Measurements from ENCODE around the gene MAP3K12. TPM values are rescaled to one million over a fixed set of nuclear protein-coding genes. Genes with fewer than 3 reads are reported as not detected.

The MAP3K12 gene
- total RNA-seq, 2 donors from 2014 or later, result 18.2 to 20.4 TPM

DNA sequence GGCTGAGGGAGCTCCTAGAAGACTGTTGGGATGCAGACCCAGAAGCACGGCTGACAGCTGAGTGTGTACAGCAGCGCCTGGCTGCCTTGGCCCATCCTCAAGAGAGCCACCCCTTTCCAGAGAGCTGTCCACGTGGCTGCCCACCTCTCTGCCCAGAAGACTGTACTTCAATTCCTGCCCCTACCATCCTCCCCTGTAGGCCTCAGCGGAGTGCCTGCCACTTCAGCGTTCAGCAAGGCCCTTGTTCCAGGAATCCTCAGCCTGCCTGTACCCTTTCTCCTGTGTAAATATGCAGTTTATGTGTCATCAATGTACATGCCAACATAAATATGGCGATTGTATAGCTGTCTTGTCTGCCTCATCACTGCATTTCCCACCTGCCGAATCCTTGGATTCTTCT lies 68.1 kb downstream of the MAP3K12 start:
- Mint-ChIP-seq H3K4me3 (no peak overlapping the region), H3K27me3 (no peaks in the 10 kb centered on the region), H3K4me1 (peaks cover 12% of the 10 kb centered on the region), H3K27ac (no peak overlapping the region), H3K36me3 (ENCODE audit: low read depth) (no peaks in the 10 kb centered on the region), H3K9me3 (no peaks in the 10 kb centered on the region)
- ATAC-seq (replicated peaks), result no peak

DNA sequence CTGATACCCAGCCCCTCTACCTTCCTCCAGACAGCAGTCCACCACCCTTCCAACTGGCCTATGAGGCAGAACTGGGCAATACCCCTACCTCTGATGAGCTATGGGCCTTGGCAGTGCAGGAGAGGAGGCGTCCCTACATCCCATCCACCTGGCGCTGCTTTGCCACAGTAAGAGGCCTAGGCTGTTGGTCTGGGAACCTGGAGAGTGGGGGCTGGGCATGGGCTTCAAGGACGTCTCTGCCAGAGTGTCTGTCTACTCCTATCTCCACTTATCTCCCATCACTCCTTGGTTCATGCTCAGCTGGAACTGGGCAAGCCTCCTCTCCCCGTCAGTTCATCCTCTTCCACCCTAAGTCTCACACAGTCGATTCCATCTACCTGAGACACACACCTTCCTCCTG lies 69.1 kb downstream of the MAP3K12 start:
- no peaks in the 10 kb centered on the region for H3K27me3 Mint-ChIP-seq
- H3K4me1 Mint-ChIP-seq, result peaks cover 12% of the 10 kb centered on the region
- no peak overlapping the region for H3K4me3 Mint-ChIP-seq
- no peaks in the 10 kb centered on the region for H3K36me3 Mint-ChIP-seq (ENCODE audit: low read depth)
- no peak for ATAC-seq (replicated peaks)
- H3K27ac Mint-ChIP-seq, result peak overlapping the region; percentile 2
- no peaks in the 10 kb centered on the region for H3K9me3 Mint-ChIP-seq

Other genes starting within 250 kb of the MAP3K12 start
- 10 to 100 TPM; 80.1 to 92.1 TPM for gene ESPL1, start 231.2 kb downstream of the MAP3K12 start, total RNA-seq
- gene PFDN5, start 203.9 kb downstream of the MAP3K12 start, total RNA-seq, result 100 to 1,000 TPM; 250 to 347 TPM
- 10 to 100 TPM; 48.7 to 76.5 TPM for gene MYG1, start 199.8 kb downstream of the MAP3K12 start, total RNA-seq
- 10 to 100 TPM; 42.3 to 44.8 TPM for gene AAAS, start 177.8 kb downstream of the MAP3K12 start, total RNA-seq
- not detected for gene SP7, start 163.1 kb downstream of the MAP3K12 start, total RNA-seq
- 10 to 100 TPM; 80.9 to 91.5 TPM for gene SP1, start 119.3 kb downstream of the MAP3K12 start, total RNA-seq
- not detected for gene AMHR2, start 75.6 kb downstream of the MAP3K12 start, total RNA-seq
- gene PRR13, start 57.7 kb downstream of the MAP3K12 start, total RNA-seq, result 100 to 1,000 TPM; 193 to 216 TPM
- gene PCBP2, start 47.4 kb downstream of the MAP3K12 start, total RNA-seq, result 100 to 1,000 TPM; 763 to 862 TPM
- 10 to 100 TPM; 21.7 to 44.0 TPM for gene TARBP2, start 1.8 kb upstream of the MAP3K12 start, total RNA-seq
- not detected for gene NPFF, start 8.0 kb upstream of the MAP3K12 start, total RNA-seq
- 10 to 100 TPM; 28.1 to 31.5 TPM for gene ATF7, start 126.9 kb upstream of the MAP3K12 start, total RNA-seq
- 100 to 1,000 TPM; 278 to 324 TPM for gene ATP5MC2, start 176.6 kb upstream of the MAP3K12 start, total RNA-seq
- 100 to 1,000 TPM in 1 of 2 donors, 10 to 100 TPM in 1; 29.6 to 118 TPM for gene CALCOCO1, start 228.0 kb upstream of the MAP3K12 start, total RNA-seq

Measured in activated T-helper 17 cell treated with anti-CD3 and anti-CD28 coated beads, Interleukin-2, amount 50 U/mL, for 72 hours (primary cell).